SH-SY5Y (cell line): Measurements from ENCODE around the gene SMCO3.

ENCODE experiments used
- GATA2 ChIP-seq: IDR thresholded peaks from 2 replicates; pipeline ENCODE4 v1.6.1; 2011; ENCODE audit warnings: mild to moderate bottlenecking, low read depth, low read length
- GATA3 ChIP-seq: IDR thresholded peaks from 2 replicates; pipeline ENCODE4 v1.6.1; 2011; ENCODE audit warnings: low read depth, mild to moderate bottlenecking, low read length, moderate library complexity

DNA sequence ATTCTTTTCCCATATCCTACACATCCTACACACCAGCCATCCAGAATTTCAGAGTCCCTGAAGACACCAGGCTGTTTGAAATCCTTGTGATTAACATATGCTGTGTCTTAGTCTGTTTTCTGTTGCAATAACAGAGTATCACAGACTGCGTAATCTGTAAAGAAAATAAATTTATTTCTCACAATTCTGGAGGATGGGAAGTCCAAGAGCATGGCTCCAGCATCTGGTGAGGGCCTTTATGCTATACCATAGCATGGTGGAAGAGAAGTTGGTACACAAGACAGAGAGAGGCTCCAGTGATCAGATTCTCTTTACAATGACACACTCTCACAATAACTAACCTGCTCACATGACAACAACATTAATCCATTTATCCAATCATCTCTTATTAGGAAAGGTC lies 25.3 kb upstream of the SMCO3 start:
- TF ChIP-seq GATA3 (no peak), GATA2 (no peak)
